ENCODE results near the gene CARD11.

The CARD11 gene

DNA sequence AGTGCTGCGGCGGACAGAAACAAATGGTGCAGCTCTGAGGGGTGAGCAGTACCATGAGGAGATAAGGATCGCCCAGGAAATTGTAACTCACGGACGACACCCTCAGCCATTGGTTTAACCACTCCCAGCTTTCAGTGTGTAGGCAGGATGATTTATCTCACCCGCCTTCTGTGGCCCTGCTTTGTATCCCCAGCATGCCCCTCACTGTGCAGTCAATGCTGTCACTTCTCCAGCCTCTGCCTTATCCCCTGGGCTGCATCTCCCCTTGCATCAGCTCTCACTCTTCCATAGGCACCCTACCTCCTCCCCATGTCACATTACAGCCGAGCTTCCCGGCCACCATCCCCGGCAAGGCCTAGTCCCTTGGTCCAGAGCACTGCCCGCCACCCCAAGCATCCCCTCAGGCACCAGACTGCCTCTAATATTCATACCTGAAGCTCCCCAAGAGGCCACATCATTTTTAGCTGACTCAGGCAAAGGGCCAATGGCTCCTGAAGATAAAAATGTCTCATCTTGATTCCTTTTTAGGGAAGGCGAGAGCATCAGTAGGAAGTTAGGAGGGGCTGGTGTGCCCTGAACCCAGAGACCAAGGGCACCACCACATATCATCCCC is 77.1 kb downstream of the CARD11 start:
- DNase-seq (ENCODE audit: low read depth) = no peak
- H3K4me3 ChIP-seq (ENCODE audit: low read depth, low read length) = no peak overlapping the region
- no peak for TF ChIP-seq MAX (IDR thresholded peaks at IDR 0.05; ENCODE audit: low read depth, low read length)
- no peak for TF ChIP-seq POLR2A (IDR thresholded peaks at IDR 0.05; ENCODE audit: extremely low read depth, insufficient read length)
- TF ChIP-seq, protein P1, sequence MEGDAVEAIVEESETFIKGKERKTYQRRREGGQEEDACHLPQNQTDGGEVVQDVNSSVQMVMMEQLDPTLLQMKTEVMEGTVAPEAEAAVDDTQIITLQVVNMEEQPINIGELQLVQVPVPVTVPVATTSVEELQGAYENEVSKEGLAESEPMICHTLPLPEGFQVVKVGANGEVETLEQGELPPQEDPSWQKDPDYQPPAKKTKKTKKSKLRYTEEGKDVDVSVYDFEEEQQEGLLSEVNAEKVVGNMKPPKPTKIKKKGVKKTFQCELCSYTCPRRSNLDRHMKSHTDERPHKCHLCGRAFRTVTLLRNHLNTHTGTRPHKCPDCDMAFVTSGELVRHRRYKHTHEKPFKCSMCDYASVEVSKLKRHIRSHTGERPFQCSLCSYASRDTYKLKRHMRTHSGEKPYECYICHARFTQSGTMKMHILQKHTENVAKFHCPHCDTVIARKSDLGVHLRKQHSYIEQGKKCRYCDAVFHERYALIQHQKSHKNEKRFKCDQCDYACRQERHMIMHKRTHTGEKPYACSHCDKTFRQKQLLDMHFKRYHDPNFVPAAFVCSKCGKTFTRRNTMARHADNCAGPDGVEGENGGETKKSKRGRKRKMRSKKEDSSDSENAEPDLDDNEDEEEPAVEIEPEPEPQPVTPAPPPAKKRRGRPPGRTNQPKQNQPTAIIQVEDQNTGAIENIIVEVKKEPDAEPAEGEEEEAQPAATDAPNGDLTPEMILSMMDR (IDR thresholded peaks at IDR 0.05; ENCODE audit: low read depth, low read length) = no peak
- TF ChIP-seq MYC (IDR thresholded peaks at IDR 0.05; ENCODE audit: low read depth, low read length) = no peak

DNA sequence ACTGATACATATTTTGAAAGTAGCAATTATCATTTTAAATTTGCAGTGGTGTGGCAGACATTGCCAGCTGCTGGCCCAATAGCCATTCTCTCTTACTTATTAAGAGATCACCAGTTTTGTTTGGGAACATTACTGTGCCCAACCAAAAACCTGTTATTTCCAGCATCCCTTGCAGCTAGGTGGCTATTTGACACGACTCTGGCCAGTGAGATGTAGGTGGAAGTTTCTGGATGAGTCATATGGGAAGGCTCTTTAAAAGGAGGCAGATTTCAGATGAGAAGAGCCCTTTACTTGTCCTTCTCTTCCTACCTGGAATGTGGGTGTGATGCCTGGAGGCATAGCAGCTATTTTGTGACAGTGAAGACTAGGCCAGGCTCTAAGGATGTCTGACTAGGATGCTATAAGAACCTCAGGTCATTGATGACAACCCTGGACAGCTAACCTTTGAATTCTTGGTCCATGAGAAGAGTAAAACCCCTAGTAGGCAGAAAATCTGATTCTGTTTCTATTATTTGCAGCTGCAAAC is 77.9 kb downstream of the CARD11 start:
- TF ChIP-seq MYC (IDR thresholded peaks at IDR 0.05; ENCODE audit: low read depth, low read length) = no peak
- TF ChIP-seq POLR2A (IDR thresholded peaks at IDR 0.05; ENCODE audit: extremely low read depth, insufficient read length) = no peak
- TF ChIP-seq, protein P1 (IDR thresholded peaks at IDR 0.05; ENCODE audit: low read depth, low read length) = no peak
- no peak for TF ChIP-seq MAX (IDR thresholded peaks at IDR 0.05; ENCODE audit: low read depth, low read length)
- no peak overlapping the region for H3K4me3 ChIP-seq (ENCODE audit: low read depth, low read length)
- no peak for DNase-seq (ENCODE audit: low read depth)

- H3K4me3 ChIP-seq (ENCODE audit: low read depth, low read length) = no peak overlapping the region
- no peak for DNase-seq (ENCODE audit: low read depth)
- no peak for TF ChIP-seq POLR2A (IDR thresholded peaks at IDR 0.05; ENCODE audit: extremely low read depth, insufficient read length)
- no peak for TF ChIP-seq MYC (IDR thresholded peaks at IDR 0.05; ENCODE audit: low read depth, low read length)
- TF ChIP-seq, protein P1 (IDR thresholded peaks at IDR 0.05; ENCODE audit: low read depth, low read length) = no peak
- no peak for TF ChIP-seq MAX (IDR thresholded peaks at IDR 0.05; ENCODE audit: low read depth, low read length)
Observed at GRCh38 chr7:2965301-2965700, 78.4 kb downstream of the CARD11 start.

- no peak for DNase-seq (ENCODE audit: low read depth)
- TF ChIP-seq MAX (IDR thresholded peaks at IDR 0.05; ENCODE audit: low read depth, low read length) = no peak
- TF ChIP-seq POLR2A (IDR thresholded peaks at IDR 0.05; ENCODE audit: extremely low read depth, insufficient read length) = no peak
- TF ChIP-seq, protein P1 (IDR thresholded peaks at IDR 0.05; ENCODE audit: low read depth, low read length) = no peak
- no peak for TF ChIP-seq MYC (IDR thresholded peaks at IDR 0.05; ENCODE audit: low read depth, low read length)
- no peak overlapping the region for H3K4me3 ChIP-seq (ENCODE audit: low read depth, low read length)
Observed at GRCh38 chr7:2964208-2964607, 79.5 kb downstream of the CARD11 start.

DNA sequence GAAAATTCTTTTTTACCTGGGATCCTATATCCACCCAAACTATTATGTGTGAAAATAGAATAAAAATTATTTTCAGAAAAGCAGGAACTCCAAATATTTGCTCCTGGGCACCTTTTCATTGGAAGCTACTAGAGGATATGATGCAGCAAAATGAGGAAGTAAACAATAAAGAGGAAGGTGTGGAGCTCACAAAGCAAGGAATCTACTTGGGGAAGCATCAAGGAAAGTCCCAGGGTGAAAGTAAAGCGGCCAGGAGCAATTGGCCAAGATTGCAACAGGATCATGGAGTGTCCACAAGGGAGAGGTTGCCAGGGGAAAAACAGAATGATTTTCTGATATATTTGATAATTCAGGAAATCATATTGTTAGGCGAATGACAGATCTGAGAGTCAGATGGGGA is 80.8 kb downstream of the CARD11 start:
- TF ChIP-seq, protein P1 (IDR thresholded peaks at IDR 0.05; ENCODE audit: low read depth, low read length) = no peak
- no peak for TF ChIP-seq MYC (IDR thresholded peaks at IDR 0.05; ENCODE audit: low read depth, low read length)
- no peak for TF ChIP-seq POLR2A (IDR thresholded peaks at IDR 0.05; ENCODE audit: extremely low read depth, insufficient read length)
- no peak for TF ChIP-seq MAX (IDR thresholded peaks at IDR 0.05; ENCODE audit: low read depth, low read length)
- H3K4me3 ChIP-seq (ENCODE audit: low read depth, low read length) = no peak overlapping the region
- DNase-seq (ENCODE audit: low read depth) = peak; percentile 27
